ENCODE data around the gene ADAMTS2. TPM values are rescaled to one million over a fixed set of nuclear protein-coding genes. Genes with fewer than 3 reads are reported as not detected.

ADAMTS2 gene
- total and polyA plus RNA-seq, 2 of the 4 experiments (the other 2 are of a cell fraction) = 19.0 to 58.8 TPM

GRCh38 chr5:179139111-179139935 is 205.9 kb downstream of the ADAMTS2 start:
- Histone ChIP-seq H4K8ac (ENCODE audit: low read depth in 2 of 2, low read length in 2 of 2) (no peak overlapping the region), H3K9ac (ENCODE audit: low read depth, low read length) (no peak overlapping the region), H4K20me1 (ENCODE audit: insufficient read depth, low read length) (no peaks in the 10 kb centered on the region), H2AK9ac (replicated peaks; ENCODE audit: low read depth, low read length, poor library complexity) (peak overlapping the region; percentile 52), H3K79me1 (ENCODE audit: low read depth in 1 of 2, low read length in 2 of 2) (no peaks in the 10 kb centered on the region), H4K91ac (ENCODE audit: insufficient read depth, low read depth, low read length) (no peak overlapping the region), H2BK15ac (ENCODE audit: low read depth, low read length) (no peak overlapping the region), H2AK5ac (ENCODE audit: low read depth, low read length) (no peak overlapping the region), H3K18ac (ENCODE audit: low read depth, low read length) (no peak overlapping the region), H4K5ac (ENCODE audit: low read depth, low read length) (no peak overlapping the region), H3K36me3 (ENCODE audit: control insufficient read depth, insufficient read depth, low read length) (peaks cover 7% of the 10 kb centered on the region), H2BK120ac (ENCODE audit: low read depth, low read length) (no peak overlapping the region), H3K9me3 (ENCODE audit: control insufficient read depth, insufficient read depth, low read length) (no peaks in the 10 kb centered on the region), H3K27ac (ENCODE audit: insufficient read depth, low read length) (no peak overlapping the region), H3K4me1 (ENCODE audit: control insufficient read depth, insufficient read depth, low read length) (peaks cover 5% of the 10 kb centered on the region), H3K27me3 (ENCODE audit: control insufficient read depth, insufficient read depth, low read length) (no peaks in the 10 kb centered on the region), H3K4me2 (ENCODE audit: low read depth, low read length) (no peak overlapping the region), H2AFZ (replicated peaks; ENCODE audit: low read length, poor library complexity) (no peak overlapping the region), H3K4ac (ENCODE audit: low read depth, low read length) (no peak overlapping the region), H3K23ac (ENCODE audit: low read depth, low read length) (no peak overlapping the region), H3K14ac (replicated peaks; ENCODE audit: low read depth, low read length) (no peak overlapping the region), H3K4me3 (ENCODE audit: insufficient read depth, low read depth, low read length) (no peak overlapping the region), H3K9me1 (ENCODE audit: insufficient read depth, low read length) (peaks cover 3% of the 10 kb centered on the region; the same call in 1 of the 2 replicates), H3K56ac (ENCODE audit: extremely low read depth, insufficient read depth, low read length) (no peak overlapping the region), H2BK5ac (ENCODE audit: low read depth, low read length, poor library complexity, severe bottlenecking) (no peak overlapping the region), H2BK20ac (ENCODE audit: low read depth, low read length) (no peak overlapping the region)
- ChIA-PET CTCF (no interaction called here), POLR2A (ENCODE audit: unreplicated experiment) (no interaction called here)
- intact Hi-C loops (cut with micrococcal nuclease) = no loop called here
- 73% methylated on average over 4 of the region's 26 CpGs; no CpG with 5 or more reads in 1 of the 2 experiments for WGBS, 2 experiments (ENCODE audit: extremely low coverage in 2 of 2, insufficient read length in 1 of 2)
- dilution Hi-C loops (cut with HindIII; ENCODE audit: low sequenced_read_pairs, unreplicated experiment) = no loop called here
- in situ Hi-C loops (cut with MboI; ENCODE audit: low sequenced_read_pairs) = no loop called here
- DNase-seq = no peak
- no peak for ATAC-seq (ENCODE audit: low read depth)
- BruUV-seq (replicated peaks) = no TSS peak
- TF ChIP-seq, protein P1, sequence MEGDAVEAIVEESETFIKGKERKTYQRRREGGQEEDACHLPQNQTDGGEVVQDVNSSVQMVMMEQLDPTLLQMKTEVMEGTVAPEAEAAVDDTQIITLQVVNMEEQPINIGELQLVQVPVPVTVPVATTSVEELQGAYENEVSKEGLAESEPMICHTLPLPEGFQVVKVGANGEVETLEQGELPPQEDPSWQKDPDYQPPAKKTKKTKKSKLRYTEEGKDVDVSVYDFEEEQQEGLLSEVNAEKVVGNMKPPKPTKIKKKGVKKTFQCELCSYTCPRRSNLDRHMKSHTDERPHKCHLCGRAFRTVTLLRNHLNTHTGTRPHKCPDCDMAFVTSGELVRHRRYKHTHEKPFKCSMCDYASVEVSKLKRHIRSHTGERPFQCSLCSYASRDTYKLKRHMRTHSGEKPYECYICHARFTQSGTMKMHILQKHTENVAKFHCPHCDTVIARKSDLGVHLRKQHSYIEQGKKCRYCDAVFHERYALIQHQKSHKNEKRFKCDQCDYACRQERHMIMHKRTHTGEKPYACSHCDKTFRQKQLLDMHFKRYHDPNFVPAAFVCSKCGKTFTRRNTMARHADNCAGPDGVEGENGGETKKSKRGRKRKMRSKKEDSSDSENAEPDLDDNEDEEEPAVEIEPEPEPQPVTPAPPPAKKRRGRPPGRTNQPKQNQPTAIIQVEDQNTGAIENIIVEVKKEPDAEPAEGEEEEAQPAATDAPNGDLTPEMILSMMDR (conservative IDR thresholded peaks at IDR 0.05; ENCODE audit: low read depth, low read length) = no peak
- TF ChIP-seq, protein P2, sequence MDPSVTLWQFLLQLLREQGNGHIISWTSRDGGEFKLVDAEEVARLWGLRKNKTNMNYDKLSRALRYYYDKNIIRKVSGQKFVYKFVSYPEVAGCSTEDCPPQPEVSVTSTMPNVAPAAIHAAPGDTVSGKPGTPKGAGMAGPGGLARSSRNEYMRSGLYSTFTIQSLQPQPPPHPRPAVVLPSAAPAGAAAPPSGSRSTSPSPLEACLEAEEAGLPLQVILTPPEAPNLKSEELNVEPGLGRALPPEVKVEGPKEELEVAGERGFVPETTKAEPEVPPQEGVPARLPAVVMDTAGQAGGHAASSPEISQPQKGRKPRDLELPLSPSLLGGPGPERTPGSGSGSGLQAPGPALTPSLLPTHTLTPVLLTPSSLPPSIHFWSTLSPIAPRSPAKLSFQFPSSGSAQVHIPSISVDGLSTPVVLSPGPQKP (IDR thresholded peaks at IDR 0.05; ENCODE audit: borderline replicate concordance, low read depth, low read length) = no peak
- no peak for TF ChIP-seq MAFK (IDR thresholded peaks at IDR 0.05; ENCODE audit: low read depth, low read length)
- TF ChIP-seq NFE2L2 (IDR thresholded peaks at IDR 0.05; ENCODE audit: low read depth, low read length) = no peak
- no peak for TF ChIP-seq CHD1 (IDR thresholded peaks at IDR 0.05; ENCODE audit: low read depth, low read length)
- TF ChIP-seq RCOR1 (IDR thresholded peaks at IDR 0.05; ENCODE audit: insufficient replicate concordance, low read length) = no peak
- no peak for TF ChIP-seq SMC3 (IDR thresholded peaks at IDR 0.05; ENCODE audit: low read depth, low read length)
- no peak for TF ChIP-seq USF2 (IDR thresholded peaks at IDR 0.05; ENCODE audit: low read depth, low read length)
- no peak for TF ChIP-seq FOS (IDR thresholded peaks at IDR 0.05; ENCODE audit: low read depth, low read length)
- TF ChIP-seq MXI1 (IDR thresholded peaks at IDR 0.05; ENCODE audit: borderline replicate concordance, low read depth, low read length) = no peak
- no peak for TF ChIP-seq BHLHE40 (IDR thresholded peaks at IDR 0.05; ENCODE audit: low read depth, low read length)
- no peak for TF ChIP-seq MAZ (IDR thresholded peaks at IDR 0.05; ENCODE audit: borderline replicate concordance, low read depth, low read length)
- TF ChIP-seq RFX5 (IDR thresholded peaks at IDR 0.05; ENCODE audit: low read depth, low read length) = no peak
- no peak for TF ChIP-seq CEBPB (IDR thresholded peaks at IDR 0.05; ENCODE audit: low read depth, low read length)
- no peak for TF ChIP-seq POLR2A (IDR thresholded peaks at IDR 0.05; ENCODE audit: low read depth, low read length)
